GM12875 (cell line): ENCODE measurements around the gene AHCYL2.
"Not testable (repeated sequence)": the region's sequence is repeated elsewhere in the genome, so short reads cannot be mapped to it uniquely, and the experiment has no call there.

Experiments
- H3K4me3 ChIP-seq: one replicate; pipeline ENCODE4 v1.5.1; 2011; ENCODE audit warnings: low read depth, low read length, control low read depth
- TF ChIP-seq, protein P1 (sequence below): IDR thresholded peaks from 2 replicates; pipeline ENCODE4 v1.5.1; 2011; ENCODE audit warnings: low read depth, mild to moderate bottlenecking, control low read depth, inconsistent platforms, low read length, moderate library complexity, borderline replicate concordance; ENCODE audit not compliant: insufficient read depth

Gene AHCYL2

DNA sequence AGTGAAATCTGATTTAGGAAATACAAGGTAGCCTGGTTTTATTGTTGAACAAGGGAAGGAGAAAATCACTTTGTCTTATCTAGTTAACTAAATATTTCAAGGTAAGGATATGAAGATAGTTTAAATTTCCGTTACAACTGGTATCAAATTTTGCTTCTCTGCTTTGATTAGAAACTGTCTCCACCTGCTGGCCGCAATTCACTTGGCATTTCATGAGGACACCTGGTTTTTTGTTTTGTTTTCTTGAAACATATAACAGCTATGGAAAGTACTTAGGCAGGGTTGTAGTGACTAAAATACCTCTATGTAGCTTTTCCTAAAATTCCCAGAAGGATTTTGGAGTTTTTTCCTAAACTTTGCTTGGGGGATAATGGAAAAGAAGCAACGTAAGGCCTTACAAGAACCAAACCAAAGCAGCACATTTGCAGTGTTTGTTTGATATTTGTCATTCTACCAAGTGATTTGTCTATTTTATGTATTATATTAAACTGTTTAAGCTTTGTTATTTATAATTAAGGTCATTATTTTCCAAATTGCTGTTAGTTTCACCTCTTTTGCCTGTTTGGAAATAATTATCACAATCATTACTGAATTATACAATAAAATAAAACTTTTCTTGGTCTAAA lies 73.6 kb downstream of the AHCYL2 start:
- H3K4me3 ChIP-seq = no peak overlapping the region
- TF ChIP-seq, protein P1, sequence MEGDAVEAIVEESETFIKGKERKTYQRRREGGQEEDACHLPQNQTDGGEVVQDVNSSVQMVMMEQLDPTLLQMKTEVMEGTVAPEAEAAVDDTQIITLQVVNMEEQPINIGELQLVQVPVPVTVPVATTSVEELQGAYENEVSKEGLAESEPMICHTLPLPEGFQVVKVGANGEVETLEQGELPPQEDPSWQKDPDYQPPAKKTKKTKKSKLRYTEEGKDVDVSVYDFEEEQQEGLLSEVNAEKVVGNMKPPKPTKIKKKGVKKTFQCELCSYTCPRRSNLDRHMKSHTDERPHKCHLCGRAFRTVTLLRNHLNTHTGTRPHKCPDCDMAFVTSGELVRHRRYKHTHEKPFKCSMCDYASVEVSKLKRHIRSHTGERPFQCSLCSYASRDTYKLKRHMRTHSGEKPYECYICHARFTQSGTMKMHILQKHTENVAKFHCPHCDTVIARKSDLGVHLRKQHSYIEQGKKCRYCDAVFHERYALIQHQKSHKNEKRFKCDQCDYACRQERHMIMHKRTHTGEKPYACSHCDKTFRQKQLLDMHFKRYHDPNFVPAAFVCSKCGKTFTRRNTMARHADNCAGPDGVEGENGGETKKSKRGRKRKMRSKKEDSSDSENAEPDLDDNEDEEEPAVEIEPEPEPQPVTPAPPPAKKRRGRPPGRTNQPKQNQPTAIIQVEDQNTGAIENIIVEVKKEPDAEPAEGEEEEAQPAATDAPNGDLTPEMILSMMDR = peak; percentile 61

DNA sequence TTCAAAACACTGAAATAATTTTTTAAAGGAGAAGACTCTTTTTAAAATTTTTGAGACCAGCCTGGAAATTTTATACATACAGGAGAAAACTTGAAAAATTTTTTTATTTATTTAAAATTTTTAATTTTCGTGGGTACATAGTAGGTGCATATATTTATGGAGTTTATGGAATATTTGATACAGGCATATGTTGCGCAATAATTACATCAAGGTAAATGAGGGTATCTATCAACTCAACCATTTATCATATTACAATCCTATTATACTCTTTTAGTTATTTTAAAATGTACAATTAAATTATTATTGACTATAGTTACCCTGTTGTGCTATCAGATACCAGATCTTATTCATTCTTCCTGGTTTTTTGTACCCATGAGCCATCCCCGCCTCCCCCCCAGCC lies 75.1 kb downstream of the AHCYL2 start:
- TF ChIP-seq, protein P1 = no peak
- no peak overlapping the region for H3K4me3 ChIP-seq

DNA sequence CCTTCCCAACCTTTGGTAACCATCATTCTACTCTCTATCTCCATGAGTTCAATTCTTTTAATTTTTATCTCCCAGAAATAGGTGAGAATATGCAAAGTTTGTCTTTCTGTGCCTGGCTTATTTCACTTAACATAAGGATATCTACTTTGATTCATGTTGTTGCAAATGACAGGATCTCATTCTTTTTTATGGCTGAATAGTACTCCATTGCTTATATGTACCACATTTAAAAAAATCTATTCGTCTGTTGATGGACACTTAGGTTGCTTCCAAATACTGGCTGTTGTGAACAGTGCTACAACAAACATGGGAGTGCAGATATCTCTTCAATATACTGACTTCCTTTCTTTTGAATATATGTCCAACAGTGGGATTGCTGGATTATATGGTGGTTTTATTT lies 75.5 kb downstream of the AHCYL2 start:
- H3K4me3 ChIP-seq = not testable (repeated sequence)

DNA sequence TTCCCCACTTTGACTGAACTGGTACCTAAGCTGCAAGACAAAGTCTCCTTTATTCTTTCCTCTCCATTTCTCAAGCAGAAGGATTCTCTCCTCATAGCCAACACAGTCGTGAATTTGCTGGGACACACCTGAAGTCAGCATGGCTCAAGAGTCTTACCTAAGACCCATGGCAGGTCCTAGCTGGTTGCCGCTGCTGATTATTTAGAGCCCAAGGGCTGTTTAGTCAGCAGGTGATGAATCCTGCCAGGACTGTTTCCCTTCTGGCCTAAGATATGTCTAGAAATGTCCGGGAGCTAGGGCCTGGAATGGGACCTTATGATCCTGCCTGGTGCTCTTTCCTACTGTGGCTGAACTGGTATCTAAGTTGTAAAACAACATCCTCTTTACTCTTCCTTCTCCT lies 82.8 kb downstream of the AHCYL2 start:
- no peak overlapping the region for H3K4me3 ChIP-seq
- TF ChIP-seq, protein P1 = no peak

DNA sequence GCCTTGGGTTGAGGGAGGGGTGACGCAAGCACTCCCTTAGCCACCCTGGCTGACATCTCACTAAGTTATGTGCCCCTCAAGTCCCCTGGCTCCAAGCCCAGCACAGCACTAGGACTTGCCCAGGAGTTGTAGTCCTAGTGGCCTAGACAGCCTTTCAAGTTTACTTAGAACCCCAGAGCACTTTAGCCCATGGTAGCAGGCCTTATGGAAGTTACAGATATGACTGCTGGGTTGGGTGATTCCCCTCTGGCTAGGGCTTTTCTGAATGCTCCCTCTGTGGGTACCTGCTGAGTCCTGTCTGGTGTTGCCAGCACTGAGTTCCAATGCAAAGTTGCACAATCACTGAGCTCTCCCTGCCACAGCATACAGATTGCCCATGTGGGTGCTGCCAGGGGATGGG lies 83.2 kb downstream of the AHCYL2 start:
- no peak overlapping the region for H3K4me3 ChIP-seq
- TF ChIP-seq, protein P1 = no peak

DNA sequence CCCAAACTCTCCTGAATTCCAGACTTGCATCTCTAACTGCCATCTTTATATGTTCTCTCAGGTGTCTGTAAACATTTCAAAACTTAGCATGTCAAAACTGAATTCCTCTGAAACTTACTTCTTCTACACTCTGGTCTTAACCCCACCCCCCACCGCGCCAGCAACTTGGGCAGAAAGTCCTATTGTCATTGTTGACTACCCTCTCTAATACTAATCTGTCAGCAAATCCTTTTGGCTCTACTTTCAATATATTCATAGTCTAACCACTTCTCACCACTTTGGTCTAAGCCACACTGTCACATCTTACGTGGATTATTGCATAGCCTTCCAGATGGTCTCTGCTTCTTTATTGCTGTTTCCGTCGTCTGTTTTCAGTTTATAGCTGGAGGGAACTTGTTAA lies 86.6 kb downstream of the AHCYL2 start:
- TF ChIP-seq, protein P1 = no peak
- H3K4me3 ChIP-seq = no peak overlapping the region

DNA sequence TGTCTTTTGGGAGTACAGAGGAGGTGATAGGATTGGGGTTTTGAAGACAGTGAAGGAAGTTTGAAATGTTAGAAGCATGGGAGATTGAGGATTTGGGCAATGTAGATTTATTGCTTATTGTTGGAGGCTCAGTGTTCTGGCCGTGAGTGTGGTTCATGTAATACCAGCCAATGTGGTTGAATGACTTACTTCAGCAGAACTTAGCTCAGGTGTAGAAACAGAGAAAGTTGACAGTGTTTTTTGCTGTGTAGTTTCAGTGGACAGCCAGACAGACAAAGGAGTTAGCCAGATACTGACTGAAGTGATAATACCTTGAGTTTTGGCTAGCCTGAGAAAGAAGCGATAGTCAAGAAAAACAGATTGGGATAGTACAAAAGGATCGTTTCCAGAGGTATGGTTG lies 88.5 kb downstream of the AHCYL2 start:
- no peak overlapping the region for H3K4me3 ChIP-seq
- TF ChIP-seq, protein P1 = no peak

DNA sequence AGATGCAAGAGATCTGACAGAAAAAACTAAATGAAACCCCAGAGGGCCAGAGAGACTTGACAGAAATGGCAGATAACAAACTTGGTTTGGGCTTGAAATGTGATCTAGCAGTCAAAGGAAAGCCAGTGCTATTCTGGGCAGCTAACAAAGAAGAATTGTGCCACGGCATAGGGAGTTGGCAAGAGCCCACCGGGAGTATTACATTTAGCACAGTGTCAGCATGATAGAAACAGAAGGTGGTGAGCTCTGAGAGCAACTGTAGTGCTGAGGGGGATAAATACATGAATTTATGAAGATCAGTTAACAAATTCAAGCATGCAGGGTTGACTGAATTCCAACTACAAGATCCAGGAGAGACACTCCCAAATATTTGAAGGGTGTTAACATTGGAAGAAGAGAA lies 91.1 kb downstream of the AHCYL2 start:
- H3K4me3 ChIP-seq = no peak overlapping the region
- TF ChIP-seq, protein P1 = no peak
